ENCODE measurements around the gene IL22RA2. TPM values are rescaled to one million over a fixed set of nuclear protein-coding genes. Genes with fewer than 3 reads are reported as not detected.

Gene IL22RA2
- total and polyA plus RNA-seq, 2 of the 13 experiments (the other 11 are each of a cell fraction or from before 2014, with no cell fraction given): not detected

GRCh38 chr6:137159912-137160311, 13.5 kb downstream of the IL22RA2 start:
- intact Hi-C loops (cut with micrococcal nuclease; ENCODE audit: unreplicated experiment): no loop called here
- TF ChIP-seq CSRNP2 (CRISPR knock-in tag; conservative IDR thresholded peaks at IDR 0.05; ENCODE audit: low read depth) (no peak), CHD4 (IDR thresholded peaks at IDR 0.05; ENCODE audit: borderline replicate concordance, low read length) (no peak), FOXM1 (CRISPR knock-in tag; IDR thresholded peaks at IDR 0.05) (no peak), RARG (CRISPR knock-in tag; IDR thresholded peaks at IDR 0.05; ENCODE audit: low read depth) (no peak), ZNF7 (CRISPR knock-in tag; IDR thresholded peaks at IDR 0.05) (no peak), ZNF512B (CRISPR knock-in tag; IDR thresholded peaks at IDR 0.05; ENCODE audit: borderline replicate concordance) (no peak), SIN3A (IDR thresholded peaks at IDR 0.05; ENCODE audit: borderline replicate concordance, low read depth, low read length) (no peak), CSRNP1 (CRISPR knock-in tag; IDR thresholded peaks at IDR 0.05) (no peak), RBFOX2 (IDR thresholded peaks at IDR 0.05; ENCODE audit: low read depth, low read length) (no peak), SAP130 (CRISPR knock-in tag; IDR thresholded peaks at IDR 0.05; ENCODE audit: low read depth) (no peak), UBTF (CRISPR knock-in tag; IDR thresholded peaks at IDR 0.05) (no peak)
- TF ChIP-seq, protein P1, sequence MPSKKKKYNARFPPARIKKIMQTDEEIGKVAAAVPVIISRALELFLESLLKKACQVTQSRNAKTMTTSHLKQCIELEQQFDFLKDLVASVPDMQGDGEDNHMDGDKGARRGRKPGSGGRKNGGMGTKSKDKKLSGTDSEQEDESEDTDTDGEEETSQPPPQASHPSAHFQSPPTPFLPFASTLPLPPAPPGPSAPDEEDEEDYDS (CRISPR knock-in tag; IDR thresholded peaks at IDR 0.05): no peak

More at GRCh38 chr6:137159912-137160311, 13.5 kb downstream of the IL22RA2 start:
- DNase-seq (ENCODE audit: low spot score) (no peak), FAIRE-seq (no peak), ATAC-seq (no peak)
- Histone ChIP-seq H3K36me3 (replicated peaks in 1 of 2; ENCODE audit: control insufficient read depth in 1 of 2, insufficient read depth in 2 of 2, low read length in 2 of 2) (no peaks in the 10 kb centered on the region), H4K20me1 (ENCODE audit: insufficient read depth, low read length) (no peaks in the 10 kb centered on the region), H3K9me3 (ENCODE audit: low read length) (peaks cover 14% of the 10 kb centered on the region), H3K4me3 (replicated peaks in 1 of 3; ENCODE audit: insufficient read depth in 1 of 3, low read depth in 2 of 3, low read length in 3 of 3) (no peak overlapping the region), H3K27ac (ENCODE audit: extremely low read length, insufficient read depth, low read length) (no peak overlapping the region), H3K79me2 (ENCODE audit: insufficient read depth, low read length) (no peaks in the 10 kb centered on the region), H3K27me3 (ENCODE audit: control insufficient read depth in 1 of 2, insufficient read depth in 2 of 2, low read length in 2 of 2) (peaks cover 0 to 14% of the 10 kb centered on the region in 2 experiments; a peak in 3 of 5 replicates), H3K9ac (ENCODE audit: insufficient read depth, low read depth, low read length) (no peak overlapping the region), H3K4me1 (ENCODE audit: insufficient read depth, low read length) (no peaks in the 10 kb centered on the region), H2AFZ (ENCODE audit: low read length) (no peak overlapping the region), H3K4me2 (ENCODE audit: low read depth, low read length) (no peak overlapping the region)
- POLR2A ChIA-PET: no interaction called here
- no TSS peak for BruUV-seq (replicated peaks)
- in situ Hi-C loops (cut with HindIII; ENCODE audit: extremely low pct_ligation_motif_present, low pct_unique_long_range_greater_than_20kb): no loop called here
- CTCF ChIA-PET (ENCODE audit: low intra/inter-chr PET ratio, low total read pairs): no interaction called here

All from HepG2 (cell line).